HTERT RPE-1 (cell line): Measurements from ENCODE around the gene HLCS.

Experiments used
- in situ Hi-C: fragments of 300-500 bp; cut with MboI; formaldehyde crosslinking; loops from 4 replicates; pipeline ENCODE4 v1.14.3; 2020; ENCODE audit warnings: low sequenced_read_pairs

HLCS gene

GRCh38 chr21:36852293-36852692 is 114.2 kb downstream of the HLCS start:
- in situ Hi-C loops = no loop called here

GRCh38 chr21:36851121-36851520 is 115.3 kb downstream of the HLCS start:
- in situ Hi-C loops = no loop called here

- in situ Hi-C loops = no loop called here
These were observed 116.1 kb downstream of the HLCS start for GRCh38 chr21:36850372-36850771.

GRCh38 chr21:36849461-36850105 is 116.9 kb downstream of the HLCS start:
- in situ Hi-C loops = no loop called here

- in situ Hi-C loops = no loop called here
These were observed 117.7 kb downstream of the HLCS start for GRCh38 chr21:36848730-36849274.

GRCh38 chr21:36847189-36847588 is 119.3 kb downstream of the HLCS start:
- in situ Hi-C loops = no loop called here

GRCh38 chr21:36846631-36847030 is 119.8 kb downstream of the HLCS start:
- in situ Hi-C loops = no loop called here

- in situ Hi-C loops = no loop called here
These were observed 120.7 kb downstream of the HLCS start for GRCh38 chr21:36845790-36846189.

GRCh38 chr21:36845070-36845469 is 121.4 kb downstream of the HLCS start:
- in situ Hi-C loops = no loop called here

GRCh38 chr21:36841866-36842265 is 124.6 kb downstream of the HLCS start:
- in situ Hi-C loops = no loop called here

- in situ Hi-C loops = no loop called here
These were observed 126.7 kb downstream of the HLCS start for GRCh38 chr21:36839735-36840134.

GRCh38 chr21:36839123-36839522 is 127.3 kb downstream of the HLCS start:
- in situ Hi-C loops = no loop called here

- in situ Hi-C loops = no loop called here
These were observed 131.1 kb downstream of the HLCS start for GRCh38 chr21:36835383-36835795.

GRCh38 chr21:36834192-36834591 is 132.3 kb downstream of the HLCS start:
- in situ Hi-C loops = no loop called here

GRCh38 chr21:36830100-36830499 is 136.4 kb downstream of the HLCS start:
- in situ Hi-C loops = no loop called here

GRCh38 chr21:36828891-36829515 is 137.5 kb downstream of the HLCS start:
- in situ Hi-C loops = no loop called here

- in situ Hi-C loops = no loop called here
These were observed 138.3 kb downstream of the HLCS start for GRCh38 chr21:36828208-36828607.

GRCh38 chr21:36825658-36826057 is 140.8 kb downstream of the HLCS start:
- in situ Hi-C loops = no loop called here

GRCh38 chr21:36821032-36821299 is 145.5 kb downstream of the HLCS start:
- in situ Hi-C loops = no loop called here

- in situ Hi-C loops = no loop called here
These were observed 146.1 kb downstream of the HLCS start for GRCh38 chr21:36820176-36821031.

GRCh38 chr21:36817732-36818450 is 148.6 kb downstream of the HLCS start:
- in situ Hi-C loops = no loop called here
